Natural killer cell (primary cell): ENCODE results near the gene ADAM29. TPM values are rescaled to one million over a fixed set of nuclear protein-coding genes. Genes with fewer than 3 reads are reported as not detected.

ENCODE experiments used
- total RNA-seq, 4 donors: library from RNA; stranded (reverse); fragments of 120-200 nt in 1 of 4; gene quantifications; one replicate each; pipeline versions ENCODE4 v1.2.3 to v1.2.4, GENCODE V29; 2013 to 2022

ADAM29 gene
- total RNA-seq, 3 donors from 2014 or later (not counting 1 experiment from before 2014, with no cell fraction given), result not detected

Other genes with a start within 250 kb of the ADAM29 start
- not detected for gene GLRA3, start 89.1 kb upstream of the ADAM29 start, total RNA-seq